ENCODE data around the gene CSNK1G2.

CSNK1G2 gene

GRCh38 chr19:1918975-1919374, 22.0 kb upstream of the CSNK1G2 start:
- DNase-seq (ENCODE audit: low read depth, low spot score) = no peak

- no peak for DNase-seq (ENCODE audit: low read depth, low spot score)
Measured at GRCh38 chr19:1920644-1921043, 20.3 kb upstream of the CSNK1G2 start.

- DNase-seq (ENCODE audit: low read depth, low spot score) = no peak
Measured at GRCh38 chr19:1921326-1921725, 19.6 kb upstream of the CSNK1G2 start.

- DNase-seq (ENCODE audit: low read depth, low spot score) = no peak
Measured at GRCh38 chr19:1921825-1922224, 19.1 kb upstream of the CSNK1G2 start.

GRCh38 chr19:1922803-1923202, 18.2 kb upstream of the CSNK1G2 start:
- DNase-seq (ENCODE audit: low read depth, low spot score) = no peak

GRCh38 chr19:1923319-1923718, 17.7 kb upstream of the CSNK1G2 start:
- DNase-seq (ENCODE audit: low read depth, low spot score) = no peak

GRCh38 chr19:1924320-1924961, 16.5 kb upstream of the CSNK1G2 start:
- DNase-seq (ENCODE audit: low read depth, low spot score) = no peak

- DNase-seq (ENCODE audit: low read depth, low spot score) = no peak
Measured at GRCh38 chr19:1925544-1925943, 15.4 kb upstream of the CSNK1G2 start.

- peak; percentile 60 for DNase-seq (ENCODE audit: low read depth, low spot score)
Measured at GRCh38 chr19:1929021-1929742, 11.8 kb upstream of the CSNK1G2 start.

GRCh38 chr19:1931445-1931844, 9.5 kb upstream of the CSNK1G2 start:
- DNase-seq (ENCODE audit: low read depth, low spot score) = no peak

GRCh38 chr19:1932395-1932794, 8.6 kb upstream of the CSNK1G2 start:
- no peak for DNase-seq (ENCODE audit: low read depth, low spot score)

- DNase-seq (ENCODE audit: low read depth, low spot score) = no peak
Measured at GRCh38 chr19:1933244-1933643, 7.7 kb upstream of the CSNK1G2 start.

- DNase-seq (ENCODE audit: low read depth, low spot score) = no peak
Measured at GRCh38 chr19:1933942-1934341, 7.0 kb upstream of the CSNK1G2 start.

GRCh38 chr19:1935484-1936208, 5.3 kb upstream of the CSNK1G2 start:
- DNase-seq (ENCODE audit: low read depth, low spot score) = no peak

- DNase-seq (ENCODE audit: low read depth, low spot score) = no peak
Measured at GRCh38 chr19:1936430-1936829, 4.5 kb upstream of the CSNK1G2 start.

- DNase-seq (ENCODE audit: low read depth, low spot score) = no peak
Measured at GRCh38 chr19:1936916-1937610, 3.9 kb upstream of the CSNK1G2 start.

- DNase-seq (ENCODE audit: low read depth, low spot score) = no peak
Measured at GRCh38 chr19:1938071-1938470, 2.9 kb upstream of the CSNK1G2 start.

- peak; percentile 37 for DNase-seq (ENCODE audit: low read depth, low spot score)
Measured at GRCh38 chr19:1942078-1942933, 1.3 kb downstream of the CSNK1G2 start.

- DNase-seq (ENCODE audit: low read depth, low spot score) = no peak
Measured at GRCh38 chr19:1942934-1943555, 2.1 kb downstream of the CSNK1G2 start.

- DNase-seq (ENCODE audit: low read depth, low spot score) = no peak
Measured at GRCh38 chr19:1943661-1944087, 2.7 kb downstream of the CSNK1G2 start.

All from activated CD4-positive, CD25-positive, alpha-beta regulatory T cell treated with anti-CD3 and anti-CD28 coated beads, Interleukin-2, amount 50 U/mL, for 16 hours (primary cell).